Endothelial cell of umbilical vein (primary cell): ENCODE measurements around the gene KRTAP10-7. TPM values are rescaled to one million over a fixed set of nuclear protein-coding genes. Genes with fewer than 3 reads are reported as not detected.

Experiments
- BruUV-seq: library from RNA; stranded (reverse); fragments of 400-500 nt; replicated peaks from 2 replicates; lab custom pipeline; 2021; lab: Mats Ljungman, UMichigan
- CTCF ChIA-PET: fragments of 300-600, 350-600 bp; sonication (Branson Sonifier 250); formaldehyde crosslinking; loops from one replicate; lab custom pipeline; 2021; ENCODE audit warnings: antibody characterized with exemption, inconsistent platforms; lab: Charles Lee
- POLR2A ChIA-PET: fragments of 300-600, 350-600 bp; sonication (Branson Sonifier 250); formaldehyde crosslinking; loops from one replicate; lab custom pipeline; 2021; ENCODE audit warnings: antibody characterized with exemption, inconsistent platforms; lab: Charles Lee
- DNase-seq: peaks from one replicate; pipeline ENCODE4 v3.0.0-alpha.2; 2011; ENCODE audit warnings: low read depth, low spot score
- FAIRE-seq: peaks from 2 replicates; lab custom pipeline; 2011; peaks lifted over from hg19 to GRCh38; lab: Jason Lieb, UNC
- H2AFZ ChIP-seq: 2 replicates; pipeline ENCODE4 v1.6.0; 2012; ENCODE audit warnings: low read depth, low read length, control low read depth, inconsistent platforms
- H3K27ac ChIP-seq: 2 replicates; pipeline ENCODE4 v1.5.1; 2011; ENCODE audit warnings: low read depth, mild to moderate bottlenecking, control low read depth, low read length, moderate library complexity; ENCODE audit not compliant: insufficient read depth
- H3K27me3 ChIP-seq, 2 experiments: 2 replicates each; pipeline versions ENCODE4 v1.6.0 to v1.6.1; 2011; ENCODE audit warnings: low read length in 2 of 2, mixed read lengths in 1 of 2; ENCODE audit not compliant: control insufficient read depth in 2 of 2, insufficient read depth in 2 of 2
- H3K36me3 ChIP-seq, 2 experiments: 2 replicates in 1 of 2; 3 replicates in 1 of 2; pipeline ENCODE4 v1.5.1; 2011; ENCODE audit warnings: low read length in 2 of 2, mild to moderate bottlenecking in 1 of 2, moderate library complexity in 1 of 2; ENCODE audit not compliant: control insufficient read depth in 2 of 2, insufficient read depth in 2 of 2; ENCODE audit errors: extremely low read depth in 1 of 2
- H3K4me1 ChIP-seq: 3 replicates; pipeline ENCODE4 v1.5.1; 2011; ENCODE audit warnings: mild to moderate bottlenecking, low read length; ENCODE audit not compliant: control insufficient read depth, insufficient read depth; ENCODE audit errors: extremely low read depth
- H3K4me2 ChIP-seq: 2 replicates; pipeline ENCODE4 v1.6.1; 2011; ENCODE audit warnings: low read length, control low read depth, mixed read lengths; ENCODE audit not compliant: insufficient read depth
- H3K4me3 ChIP-seq, 3 experiments: fragments of 200-600 bp in 1 of 3; sonication (generic), shearing (Covaris generic) in 1 of 3; replicated peaks in 1 of 3; 2 replicates each; pipeline ENCODE4 v1.5.1; 2011 to 2016; ENCODE audit warnings: control low read depth in 3 of 3, low read length in 3 of 3, mild to moderate bottlenecking in 2 of 3, inconsistent platforms in 1 of 3, low read depth in 1 of 3, moderate library complexity in 1 of 3; ENCODE audit not compliant: insufficient read depth in 1 of 3
- H3K79me2 ChIP-seq: 2 replicates; pipeline ENCODE4 v1.6.0; 2012; ENCODE audit warnings: low read length, inconsistent platforms; ENCODE audit not compliant: control insufficient read depth, insufficient read depth
- H3K9ac ChIP-seq: replicated peaks from 2 replicates; pipeline ENCODE3; 2011; ENCODE audit warnings: low read length, control low read depth; ENCODE audit not compliant: insufficient read depth; ENCODE audit errors: extremely low read depth
- H3K9me1 ChIP-seq: replicated peaks from 3 replicates; pipeline ENCODE4 v1.6.0; 2011; ENCODE audit warnings: mild to moderate bottlenecking, low read length; ENCODE audit not compliant: control insufficient read depth, insufficient read depth; ENCODE audit errors: extremely low read depth
- H3K9me3 ChIP-seq: replicated peaks from 2 replicates; pipeline ENCODE4 v1.5.1; 2012; ENCODE audit warnings: low read length, inconsistent platforms; ENCODE audit not compliant: control insufficient read depth, insufficient read depth
- H4K20me1 ChIP-seq: replicated peaks from 2 replicates; pipeline ENCODE3; 2011; ENCODE audit warnings: mild to moderate bottlenecking, low read length; ENCODE audit not compliant: control insufficient read depth, insufficient read depth; ENCODE audit errors: extremely low read depth
- CTCF ChIP-seq, 2 donors: IDR thresholded peaks; 1 replicate in 1 of 2; 2 replicates in 1 of 2; pipeline ENCODE4 v1.5.1; 2011; ENCODE audit warnings: low read length in 2 of 2, mild to moderate bottlenecking in 2 of 2, moderate library complexity in 2 of 2, control low read depth in 1 of 2, inconsistent platforms in 1 of 2, low read depth in 1 of 2; ENCODE audit not compliant: insufficient read depth in 1 of 2; ENCODE audit errors: extremely low read depth in 1 of 2
- EZH2 ChIP-seq: IDR thresholded peaks from 2 replicates; pipeline ENCODE4 v1.6.1; 2012; ENCODE audit warnings: borderline replicate concordance, low read depth, mild to moderate bottlenecking, moderate library complexity, low read length, inconsistent platforms; ENCODE audit not compliant: severe bottlenecking
- FOS ChIP-seq: IDR thresholded peaks from 2 replicates; pipeline ENCODE4 v1.6.1; 2011; ENCODE audit warnings: mild to moderate bottlenecking, low read length, moderate library complexity, borderline replicate concordance; ENCODE audit not compliant: insufficient read depth
- GATA2 ChIP-seq: IDR thresholded peaks from 2 replicates; pipeline ENCODE4 v1.7.0; 2011; ENCODE audit warnings: low read depth, mild to moderate bottlenecking, moderate library complexity, mixed read lengths, low read length; ENCODE audit not compliant: insufficient read length, insufficient read depth
- JUN ChIP-seq: IDR thresholded peaks from 2 replicates; pipeline ENCODE4 v1.6.1; 2011; ENCODE audit warnings: borderline replicate concordance, low read depth; ENCODE audit not compliant: insufficient read length, insufficient read depth
- MYC ChIP-seq: IDR thresholded peaks from one replicate; pipeline ENCODE4 v1.6.1; 2011; ENCODE audit warnings: mild to moderate bottlenecking, low read depth, low read length
- POLR2A ChIP-seq: IDR thresholded peaks from 2 replicates; pipeline ENCODE4 v1.6.1; 2012; ENCODE audit warnings: low read depth, mild to moderate bottlenecking, control low read depth, low read length
- POLR2AphosphoS5 ChIP-seq: IDR thresholded peaks from 2 replicates; pipeline ENCODE4 v1.6.1; 2012; ENCODE audit warnings: low read depth, mild to moderate bottlenecking, control low read depth, low read length, moderate library complexity; ENCODE audit not compliant: insufficient read depth
- dilution Hi-C: fragments of 300-500 bp; cut with MboI; formaldehyde crosslinking; loops from one replicate; pipeline ENCODE4 v1.15.0; 2019; ENCODE audit warnings: low sequenced_read_pairs; ENCODE audit not compliant: extremely low pct_ligation_motif_present
- intact Hi-C: fragments of 100-400 bp; cut with micrococcal nuclease; formaldehyde crosslinking; loops from one replicate; pipeline ENCODE4 v1.10.0; 2022
- polyA plus RNA-seq, 4 experiments: library from polyadenylated mRNA; depleted of rRNA in 3 of 4; stranded (reverse) in 3 of 4; unstranded in 1 of 4; fragments of >200 nt; gene quantifications; 2 replicates each; pipeline versions ENCODE4 v1.2.1 to v1.2.3, GENCODE V29; 2011 to 2012; ENCODE audit warnings: missing spikeins in 1 of 4
- total RNA-seq: library from RNA; stranded (reverse); gene quantifications from 2 replicates; pipeline ENCODE4 v1.2.3, GENCODE V29; 2021
- TF ChIP-seq, protein P1 (sequence below): IDR thresholded peaks from 2 replicates; pipeline ENCODE4 v1.6.1; 2011; ENCODE audit not compliant: insufficient read depth, insufficient read length

The KRTAP10-7 gene
- total and polyA plus RNA-seq, 2 donors (not counting 3 experiments of a cell fraction or from before 2014, with no cell fraction given): not detected

DNA sequence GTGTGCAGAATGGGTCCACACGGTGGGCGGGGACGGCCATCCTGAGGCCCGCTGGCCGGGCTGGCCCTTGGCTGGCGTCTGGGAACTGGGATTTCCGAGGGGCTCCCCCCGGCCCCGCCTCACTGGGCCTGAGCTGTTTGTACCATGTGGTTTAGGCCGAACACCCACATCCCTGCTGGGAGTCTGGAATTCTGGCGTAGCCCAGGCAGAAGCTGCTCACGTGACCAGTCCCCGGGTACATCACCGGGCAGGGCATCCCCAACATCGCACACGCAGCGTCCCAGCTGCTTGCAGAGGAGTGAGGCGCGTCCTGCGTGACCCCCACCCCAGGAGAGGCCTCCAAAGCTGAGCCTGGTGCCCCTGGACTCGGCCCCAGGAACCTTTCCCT is 2.1 kb downstream of the KRTAP10-7 start:
- no peak for TF ChIP-seq JUN
- TF ChIP-seq EZH2: no peak
- no peak for TF ChIP-seq POLR2AphosphoS5
- TF ChIP-seq, protein P1, sequence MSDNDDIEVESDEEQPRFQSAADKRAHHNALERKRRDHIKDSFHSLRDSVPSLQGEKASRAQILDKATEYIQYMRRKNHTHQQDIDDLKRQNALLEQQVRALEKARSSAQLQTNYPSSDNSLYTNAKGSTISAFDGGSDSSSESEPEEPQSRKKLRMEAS: no peak
- TF ChIP-seq POLR2A: no peak
- TF ChIP-seq MYC: no peak
- no peak for TF ChIP-seq GATA2
- no peak for TF ChIP-seq FOS
- TF ChIP-seq CTCF (IDR thresholded peaks at IDR 0.05; ENCODE audit: extremely low read depth in 1 of 2, insufficient read depth in 1 of 2, low read depth in 1 of 2, low read length in 2 of 2): no peak
- FAIRE-seq (no peak), DNase-seq (no peak)
- ChIA-PET CTCF (no interaction called here), POLR2A (no interaction called here)
- intact Hi-C loops (no loop called here), dilution Hi-C loops (no loop called here)
- BruUV-seq: no TSS peak
- H3K9me1 ChIP-seq: no peaks in the 10 kb centered on the region
- H4K20me1 ChIP-seq: no peaks in the 10 kb centered on the region
- H3K27me3 ChIP-seq: peaks cover 0 to 5% of the 10 kb centered on the region in 2 experiments
- H3K4me2 ChIP-seq: no peak overlapping the region
- H2AFZ ChIP-seq: no peak overlapping the region
- no peaks in the 10 kb centered on the region for H3K36me3 ChIP-seq
- no peak overlapping the region for H3K4me3 ChIP-seq
- no peaks in the 10 kb centered on the region for H3K79me2 ChIP-seq
- H3K9ac ChIP-seq: no peak overlapping the region
- H3K27ac ChIP-seq: no peak overlapping the region
- no peaks in the 10 kb centered on the region for H3K4me1 ChIP-seq
- no peaks in the 10 kb centered on the region for H3K9me3 ChIP-seq
